ENCODE results near the gene CALR3.

GRCh38 chr19:16516381-16516780 lies 20.4 kb upstream of the CALR3 start:
- TF ChIP-seq, protein P1, sequence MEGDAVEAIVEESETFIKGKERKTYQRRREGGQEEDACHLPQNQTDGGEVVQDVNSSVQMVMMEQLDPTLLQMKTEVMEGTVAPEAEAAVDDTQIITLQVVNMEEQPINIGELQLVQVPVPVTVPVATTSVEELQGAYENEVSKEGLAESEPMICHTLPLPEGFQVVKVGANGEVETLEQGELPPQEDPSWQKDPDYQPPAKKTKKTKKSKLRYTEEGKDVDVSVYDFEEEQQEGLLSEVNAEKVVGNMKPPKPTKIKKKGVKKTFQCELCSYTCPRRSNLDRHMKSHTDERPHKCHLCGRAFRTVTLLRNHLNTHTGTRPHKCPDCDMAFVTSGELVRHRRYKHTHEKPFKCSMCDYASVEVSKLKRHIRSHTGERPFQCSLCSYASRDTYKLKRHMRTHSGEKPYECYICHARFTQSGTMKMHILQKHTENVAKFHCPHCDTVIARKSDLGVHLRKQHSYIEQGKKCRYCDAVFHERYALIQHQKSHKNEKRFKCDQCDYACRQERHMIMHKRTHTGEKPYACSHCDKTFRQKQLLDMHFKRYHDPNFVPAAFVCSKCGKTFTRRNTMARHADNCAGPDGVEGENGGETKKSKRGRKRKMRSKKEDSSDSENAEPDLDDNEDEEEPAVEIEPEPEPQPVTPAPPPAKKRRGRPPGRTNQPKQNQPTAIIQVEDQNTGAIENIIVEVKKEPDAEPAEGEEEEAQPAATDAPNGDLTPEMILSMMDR (IDR thresholded peaks at IDR 0.05; ENCODE audit: poor library complexity, severe bottlenecking) = no peak
- TF ChIP-seq SMC3 (conservative IDR thresholded peaks at IDR 0.05; ENCODE audit: poor library complexity) = no peak
- no peak for TF ChIP-seq EZH2 (IDR thresholded peaks at IDR 0.05; ENCODE audit: borderline replicate concordance, insufficient read depth, low read length, poor library complexity, severe bottlenecking)
- TF ChIP-seq EP300 (conservative IDR thresholded peaks at IDR 0.05; ENCODE audit: poor library complexity, severe bottlenecking) = no peak
- no peak for TF ChIP-seq POLR2AphosphoS5 (IDR thresholded peaks at IDR 0.05)
- TF ChIP-seq MXI1 (conservative IDR thresholded peaks at IDR 0.05; ENCODE audit: poor library complexity, severe bottlenecking) = no peak
- TF ChIP-seq, protein P2, sequence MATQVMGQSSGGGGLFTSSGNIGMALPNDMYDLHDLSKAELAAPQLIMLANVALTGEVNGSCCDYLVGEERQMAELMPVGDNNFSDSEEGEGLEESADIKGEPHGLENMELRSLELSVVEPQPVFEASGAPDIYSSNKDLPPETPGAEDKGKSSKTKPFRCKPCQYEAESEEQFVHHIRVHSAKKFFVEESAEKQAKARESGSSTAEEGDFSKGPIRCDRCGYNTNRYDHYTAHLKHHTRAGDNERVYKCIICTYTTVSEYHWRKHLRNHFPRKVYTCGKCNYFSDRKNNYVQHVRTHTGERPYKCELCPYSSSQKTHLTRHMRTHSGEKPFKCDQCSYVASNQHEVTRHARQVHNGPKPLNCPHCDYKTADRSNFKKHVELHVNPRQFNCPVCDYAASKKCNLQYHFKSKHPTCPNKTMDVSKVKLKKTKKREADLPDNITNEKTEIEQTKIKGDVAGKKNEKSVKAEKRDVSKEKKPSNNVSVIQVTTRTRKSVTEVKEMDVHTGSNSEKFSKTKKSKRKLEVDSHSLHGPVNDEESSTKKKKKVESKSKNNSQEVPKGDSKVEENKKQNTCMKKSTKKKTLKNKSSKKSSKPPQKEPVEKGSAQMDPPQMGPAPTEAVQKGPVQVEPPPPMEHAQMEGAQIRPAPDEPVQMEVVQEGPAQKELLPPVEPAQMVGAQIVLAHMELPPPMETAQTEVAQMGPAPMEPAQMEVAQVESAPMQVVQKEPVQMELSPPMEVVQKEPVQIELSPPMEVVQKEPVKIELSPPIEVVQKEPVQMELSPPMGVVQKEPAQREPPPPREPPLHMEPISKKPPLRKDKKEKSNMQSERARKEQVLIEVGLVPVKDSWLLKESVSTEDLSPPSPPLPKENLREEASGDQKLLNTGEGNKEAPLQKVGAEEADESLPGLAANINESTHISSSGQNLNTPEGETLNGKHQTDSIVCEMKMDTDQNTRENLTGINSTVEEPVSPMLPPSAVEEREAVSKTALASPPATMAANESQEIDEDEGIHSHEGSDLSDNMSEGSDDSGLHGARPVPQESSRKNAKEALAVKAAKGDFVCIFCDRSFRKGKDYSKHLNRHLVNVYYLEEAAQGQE (IDR thresholded peaks at IDR 0.05; ENCODE audit: borderline replicate concordance) = no peak
- TF ChIP-seq RAD21 (conservative IDR thresholded peaks at IDR 0.05) = no peak
- no peak for TF ChIP-seq TAF1 (IDR thresholded peaks at IDR 0.05; ENCODE audit: low read depth)

Measured in neural cell (in vitro differentiated cells).